NCI-H128 (cell line): ENCODE measurements around the gene COL15A1.

Experiments
- DNase-seq: peaks from one replicate; lab custom pipeline; 2025; ENCODE audit not compliant: unreplicated experiment; lab: John Stamatoyannopoulos, UW

COL15A1 gene

GRCh38 chr9:98915599-98915998 lies 28.1 kb upstream of the COL15A1 start:
- DNase-seq: no peak

- DNase-seq: no peak
Measured at GRCh38 chr9:98916660-98917059, 27.0 kb upstream of the COL15A1 start.

GRCh38 chr9:98917746-98918487 lies 25.8 kb upstream of the COL15A1 start:
- no peak for DNase-seq

GRCh38 chr9:98921732-98922131 lies 22.0 kb upstream of the COL15A1 start:
- no peak for DNase-seq

- no peak for DNase-seq
Measured at GRCh38 chr9:98922721-98923435, 20.8 kb upstream of the COL15A1 start.

GRCh38 chr9:98923451-98924123 lies 20.1 kb upstream of the COL15A1 start:
- DNase-seq: no peak

- no peak for DNase-seq
Measured at GRCh38 chr9:98924946-98925820, 18.5 kb upstream of the COL15A1 start.

- DNase-seq: no peak
Measured at GRCh38 chr9:98925956-98926355, 17.8 kb upstream of the COL15A1 start.

- no peak for DNase-seq
Measured at GRCh38 chr9:98927724-98928123, 16.0 kb upstream of the COL15A1 start.

- DNase-seq: no peak
Measured at GRCh38 chr9:98929071-98929470, 14.6 kb upstream of the COL15A1 start.

- no peak for DNase-seq
Measured at GRCh38 chr9:98929895-98930341, 13.8 kb upstream of the COL15A1 start.

GRCh38 chr9:98930792-98931191 lies 12.9 kb upstream of the COL15A1 start:
- DNase-seq: no peak

- no peak for DNase-seq
Measured at GRCh38 chr9:98931600-98932389, 11.9 kb upstream of the COL15A1 start.

GRCh38 chr9:98933185-98933584 lies 10.5 kb upstream of the COL15A1 start:
- DNase-seq: no peak

- no peak for DNase-seq
Measured at GRCh38 chr9:98933890-98934289, 9.8 kb upstream of the COL15A1 start.

GRCh38 chr9:98935071-98935505 lies 8.6 kb upstream of the COL15A1 start:
- no peak for DNase-seq

- no peak for DNase-seq
Measured at GRCh38 chr9:98940276-98940675, 3.4 kb upstream of the COL15A1 start.

GRCh38 chr9:98941946-98942523 lies 1.7 kb upstream of the COL15A1 start:
- DNase-seq: no peak

- no peak for DNase-seq
Measured at GRCh38 chr9:98942906-98943681, 613 bp upstream of the COL15A1 start.
